ENCODE measurements around the gene BAHCC1. TPM values are rescaled to one million over a fixed set of nuclear protein-coding genes. Genes with fewer than 3 reads are reported as not detected.

Gene BAHCC1
- total and polyA plus RNA-seq, 11 donors: 6.0 to 19.6 (median 8.9) TPM

- no peak for ATAC-seq
- Histone ChIP-seq H3K9me3 (no peaks in the 10 kb centered on the region), H3K36me3 (no peaks in the 10 kb centered on the region), H3K27ac (peak overlapping the region; percentile 79 to 100 (median 97)), H3K27me3 (peaks cover 0 to 5% (median 0%) of the 10 kb centered on the region in 9 donors), H3K4me1 (peaks cover 5 to 54% (median 34%) of the 10 kb centered on the region in 12 donors), H3K4me3 (peak overlapping the region; percentile 61 to 91 (median 77))
- TF ChIP-seq POLR2A (IDR thresholded peaks at IDR 0.05) (no peak), CTCF (IDR thresholded peaks at IDR 0.05) (no peak)
- intact Hi-C loops (cut with DNase I): loop anchor here in 4 of 10 donors (2.0 to 10.0 kb wide), 4 partner anchors 39 to 94 kb away; no protein-coding TSS in a partner anchor
- DNase-seq: peak in 1 of 5 donors; percentile 64
- 37 to 77% (median 40%) methylated on average over 6 to 15 of the region's 15 CpGs for WGBS, 4 donors
Measured at GRCh38 chr17:81386141-81386645, 9.1 kb upstream of the BAHCC1 start.

- Histone ChIP-seq H3K4me3 (peak overlapping the region; percentile 61 to 91 (median 77)), H3K27me3 (peaks cover 0 to 5% (median 0%) of the 10 kb centered on the region in 9 donors), H3K9me3 (no peaks in the 10 kb centered on the region), H3K36me3 (no peaks in the 10 kb centered on the region), H3K4me1 (peaks cover 5 to 59% (median 39%) of the 10 kb centered on the region in 12 donors), H3K27ac (peak overlapping the region; percentile 79 to 100 (median 97))
- DNase-seq (peak; percentile 70 to 81 (median 72)), ATAC-seq (peak in 3 of 4 donors; percentile 18 to 62 (median 56))
- 1 to 2% (median 1%) methylated on average over 13 to 60 of the region's 60 CpGs for WGBS, 4 donors
- TF ChIP-seq POLR2A (IDR thresholded peaks at IDR 0.05): no peak
- peak in 3 of 12 donors; percentile 7 to 17 (median 12) for TF ChIP-seq CTCF (IDR thresholded peaks at IDR 0.05)
- intact Hi-C loops (cut with DNase I): loop anchor here in 4 of 10 donors (2.0 to 10.0 kb wide), 4 partner anchors 40 to 94 kb away; no protein-coding TSS in a partner anchor
Measured at GRCh38 chr17:81386646-81387099, 8.6 kb upstream of the BAHCC1 start.

DNA sequence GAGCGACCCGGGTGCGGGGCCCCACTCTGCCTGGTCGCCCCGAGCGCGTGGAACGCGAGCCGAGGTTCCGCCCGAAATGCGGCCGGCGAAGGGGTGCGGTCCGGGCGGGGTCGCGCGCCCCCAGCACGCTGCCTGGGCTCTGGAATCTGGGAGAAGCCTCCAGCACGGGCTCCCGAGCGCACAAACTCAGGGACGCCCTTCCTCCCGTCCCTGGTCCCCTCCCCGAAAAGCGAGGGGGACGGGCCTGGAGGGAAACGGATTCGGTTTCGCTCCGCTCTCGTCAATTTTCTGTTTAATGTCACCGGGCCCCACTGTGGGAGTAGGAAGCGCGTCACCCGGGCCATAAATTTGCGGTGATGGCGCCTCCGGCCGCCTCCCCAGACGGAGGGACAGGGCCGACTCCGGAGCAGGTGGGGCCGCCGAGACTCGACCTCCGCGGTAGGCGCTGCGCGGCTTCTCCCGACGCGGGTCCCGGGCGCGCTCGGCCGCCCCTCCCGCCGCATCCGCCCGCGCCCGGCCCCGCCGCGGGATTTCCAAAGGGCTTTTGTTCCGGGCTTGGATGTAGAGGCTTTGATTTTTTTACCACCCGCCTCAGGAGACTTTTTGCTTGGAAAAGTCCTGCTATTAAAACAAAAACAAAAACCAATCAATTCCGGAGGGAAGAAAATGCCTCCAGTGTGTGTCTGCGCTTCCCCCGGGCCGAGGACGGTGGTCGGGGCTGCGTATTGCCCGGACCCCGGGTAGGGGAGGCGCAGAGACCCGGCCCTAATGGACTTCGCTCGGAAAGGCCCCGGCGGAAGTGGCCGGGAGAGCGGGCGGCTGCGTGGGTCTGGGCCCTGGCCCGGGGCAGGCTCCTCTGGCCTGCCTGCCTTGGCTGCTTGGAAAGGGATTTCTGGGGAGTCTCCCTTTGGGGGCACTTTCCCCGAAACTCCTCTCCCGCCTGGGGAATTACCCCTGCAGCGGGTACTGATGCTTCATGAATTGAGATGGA lies 7.9 kb upstream of the BAHCC1 start:
- H3K27me3 ChIP-seq: peaks cover 0 to 5% (median 0%) of the 10 kb centered on the region in 9 donors
- no peaks in the 10 kb centered on the region for H3K9me3 ChIP-seq
- H3K27ac ChIP-seq: peak overlapping the region; percentile 79 to 100 (median 97)
- no peak for TF ChIP-seq CTCF (IDR thresholded peaks at IDR 0.05)
- TF ChIP-seq POLR2A (IDR thresholded peaks at IDR 0.05): peak in 1 of 2 donors; percentile 48
- WGBS, 4 donors: 6 to 10% (median 8%) methylated on average over 58 to 96 of the region's 96 CpGs
- DNase-seq (peak in 4 of 5 donors; percentile 71 to 83 (median 78)), ATAC-seq (peak; percentile 6 to 71 (median 45))
- intact Hi-C loops (cut with DNase I): loop anchor here in 4 of 10 donors (2.0 to 10.0 kb wide), 4 partner anchors 41 to 95 kb away; no protein-coding TSS in a partner anchor
- peaks cover 5 to 66% (median 46%) of the 10 kb centered on the region in 12 donors for H3K4me1 ChIP-seq
- no peaks in the 10 kb centered on the region for H3K36me3 ChIP-seq
- peak overlapping the region; percentile 61 to 91 (median 77) for H3K4me3 ChIP-seq
